Activated T-cell treated with anti-CD3 and anti-CD28 coated beads, Interleukin-2, amount 50 U/mL, for 24 hours (primary cell): Measurements from ENCODE around the gene TFRC.
"Not testable (repeated sequence)": the region's sequence is repeated elsewhere in the genome, so short reads cannot be mapped to it uniquely, and the experiment has no call there.

ENCODE experiments used
- DNase-seq: peaks from one replicate; pipeline ENCODE4 v3.0.0-alpha.2; 2020
- H3K27ac Mint-ChIP-seq: 2 replicates; pipeline ENCODE4 v1.8.0; 2020; ENCODE audit warnings: mild to moderate bottlenecking, mixed read lengths
- H3K27me3 Mint-ChIP-seq: 2 replicates; pipeline ENCODE4 v1.8.0; 2020; ENCODE audit warnings: mixed read lengths
- H3K36me3 Mint-ChIP-seq: 2 replicates; pipeline ENCODE4 v1.8.0; 2020; ENCODE audit warnings: low read depth, mixed read lengths
- H3K4me1 Mint-ChIP-seq: 2 replicates; pipeline ENCODE4 v1.8.0; 2020; ENCODE audit warnings: low read depth, mixed read lengths
- H3K4me3 Mint-ChIP-seq: 2 replicates; pipeline ENCODE4 v1.8.0; 2020; ENCODE audit warnings: mild to moderate bottlenecking, moderate library complexity, mixed read lengths
- H3K9me3 Mint-ChIP-seq: 2 replicates; pipeline ENCODE4 v1.8.0; 2020; ENCODE audit warnings: mixed read lengths

The TFRC gene

GRCh38 chr3:196067439-196067838 lies 14.5 kb downstream of the TFRC start:
- Mint-ChIP-seq H3K4me1 (peaks cover 26% of the 10 kb centered on the region), H3K9me3 (no peaks in the 10 kb centered on the region), H3K36me3 (peaks cover 97% of the 10 kb centered on the region), H3K27me3 (no peaks in the 10 kb centered on the region), H3K27ac (no peak overlapping the region), H3K4me3 (no peak overlapping the region)
- DNase-seq: no peak

- DNase-seq: no peak
- Mint-ChIP-seq H3K9me3 (no peaks in the 10 kb centered on the region), H3K4me3 (no peak overlapping the region), H3K36me3 (peaks cover 97% of the 10 kb centered on the region), H3K27ac (peak overlapping the region; percentile 75), H3K27me3 (no peaks in the 10 kb centered on the region), H3K4me1 (peaks cover 18% of the 10 kb centered on the region)
Observed at GRCh38 chr3:196063971-196064370, 17.9 kb downstream of the TFRC start.

DNA sequence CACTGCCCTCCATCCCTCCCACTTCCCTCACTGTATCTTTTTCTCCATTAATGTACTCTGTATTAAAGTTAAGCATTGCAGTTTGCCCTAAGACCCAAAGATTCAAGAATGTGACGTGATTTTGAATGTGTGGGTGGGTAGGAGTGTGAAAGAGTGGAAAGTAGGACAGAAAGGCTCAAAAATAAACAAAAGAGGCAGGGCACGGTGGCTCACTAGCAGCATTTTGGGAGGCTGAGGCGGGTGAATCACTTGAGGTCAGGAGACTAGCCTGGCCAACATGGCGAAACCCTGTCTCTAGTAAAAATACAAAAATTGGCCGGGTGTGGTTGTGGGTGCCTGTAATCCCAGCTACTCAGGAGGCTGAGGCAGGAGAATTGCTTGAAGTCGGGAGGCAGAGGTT lies 18.4 kb downstream of the TFRC start:
- Mint-ChIP-seq H3K9me3 (no peaks in the 10 kb centered on the region), H3K36me3 (peaks cover 96% of the 10 kb centered on the region), H3K27ac (peak overlapping the region; percentile 75), H3K4me3 (no peak overlapping the region), H3K4me1 (peaks cover 18% of the 10 kb centered on the region), H3K27me3 (no peaks in the 10 kb centered on the region)
- no peak for DNase-seq

- peak overlapping the region; percentile 75 for H3K27ac Mint-ChIP-seq
- H3K4me1 Mint-ChIP-seq: peaks cover 18% of the 10 kb centered on the region
- H3K36me3 Mint-ChIP-seq: peaks cover 97% of the 10 kb centered on the region
Observed at GRCh38 chr3:196063049-196063448, 18.8 kb downstream of the TFRC start.

DNA sequence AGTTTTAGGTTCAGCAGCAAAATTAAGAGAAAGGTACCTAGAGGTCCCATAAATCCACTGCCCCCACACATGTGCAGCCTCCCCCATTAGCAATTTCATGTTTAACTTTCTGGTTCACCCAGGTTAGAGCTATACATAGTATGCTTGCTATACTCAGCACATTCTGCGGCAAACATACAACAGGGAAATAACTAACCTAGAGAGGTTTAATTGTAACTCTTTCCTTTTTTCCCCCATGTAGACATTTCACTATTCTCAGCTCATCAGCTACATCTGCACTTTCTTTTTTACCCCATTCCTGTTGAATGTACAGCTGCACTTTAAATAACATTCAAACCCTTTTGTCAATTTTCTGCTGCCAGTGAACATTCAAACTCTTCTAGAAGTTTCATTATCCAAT lies 21.1 kb downstream of the TFRC start:
- H3K9me3 Mint-ChIP-seq: no peaks in the 10 kb centered on the region

More at GRCh38 chr3:196063049-196063448, 18.8 kb downstream of the TFRC start:
- H3K27me3 Mint-ChIP-seq: no peaks in the 10 kb centered on the region
- no peak overlapping the region for H3K4me3 Mint-ChIP-seq
- no peak for DNase-seq
- H3K9me3 Mint-ChIP-seq: no peaks in the 10 kb centered on the region

GRCh38 chr3:196057760-196058331 lies 24.0 kb downstream of the TFRC start:
- Mint-ChIP-seq H3K9me3 (no peaks in the 10 kb centered on the region), H3K27me3 (no peaks in the 10 kb centered on the region), H3K27ac (peak overlapping the region; percentile 44), H3K4me3 (no peak overlapping the region), H3K4me1 (no peaks in the 10 kb centered on the region), H3K36me3 (peaks cover 96% of the 10 kb centered on the region)
- DNase-seq: no peak

More for the DNA sequence above, 21.1 kb downstream of the TFRC start:
- H3K4me3 Mint-ChIP-seq: no peak overlapping the region
- DNase-seq: no peak
- H3K36me3 Mint-ChIP-seq: peaks cover 97% of the 10 kb centered on the region
- no peaks in the 10 kb centered on the region for H3K27me3 Mint-ChIP-seq
- peak overlapping the region; percentile 38 for H3K27ac Mint-ChIP-seq
- H3K4me1 Mint-ChIP-seq: peaks cover 11% of the 10 kb centered on the region

DNA sequence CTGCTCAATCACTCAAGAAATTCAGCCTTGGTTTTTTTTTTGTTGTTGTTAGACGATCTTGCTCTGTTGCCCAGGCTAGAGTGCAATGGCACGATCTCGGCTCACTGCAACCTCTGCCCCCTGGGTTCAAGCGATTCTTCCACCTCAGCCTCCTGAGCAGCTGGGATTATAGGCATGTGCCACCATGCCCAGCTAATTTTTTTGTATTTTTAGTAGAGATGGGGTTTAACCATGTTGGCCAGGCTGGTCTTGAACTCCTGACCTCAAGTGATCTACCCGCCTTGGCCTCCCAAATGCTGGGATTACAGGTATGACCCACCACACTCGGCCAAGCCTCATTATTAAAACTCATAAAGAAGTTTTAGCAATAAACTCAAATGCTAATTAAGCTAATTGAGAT lies 25.5 kb downstream of the TFRC start:
- H3K27ac Mint-ChIP-seq, DNase-seq, H3K27me3 Mint-ChIP-seq, H3K4me1 Mint-ChIP-seq, H3K9me3 Mint-ChIP-seq, H3K4me3 Mint-ChIP-seq: not testable (repeated sequence)
- peaks cover 96% of the 10 kb centered on the region for H3K36me3 Mint-ChIP-seq

DNA sequence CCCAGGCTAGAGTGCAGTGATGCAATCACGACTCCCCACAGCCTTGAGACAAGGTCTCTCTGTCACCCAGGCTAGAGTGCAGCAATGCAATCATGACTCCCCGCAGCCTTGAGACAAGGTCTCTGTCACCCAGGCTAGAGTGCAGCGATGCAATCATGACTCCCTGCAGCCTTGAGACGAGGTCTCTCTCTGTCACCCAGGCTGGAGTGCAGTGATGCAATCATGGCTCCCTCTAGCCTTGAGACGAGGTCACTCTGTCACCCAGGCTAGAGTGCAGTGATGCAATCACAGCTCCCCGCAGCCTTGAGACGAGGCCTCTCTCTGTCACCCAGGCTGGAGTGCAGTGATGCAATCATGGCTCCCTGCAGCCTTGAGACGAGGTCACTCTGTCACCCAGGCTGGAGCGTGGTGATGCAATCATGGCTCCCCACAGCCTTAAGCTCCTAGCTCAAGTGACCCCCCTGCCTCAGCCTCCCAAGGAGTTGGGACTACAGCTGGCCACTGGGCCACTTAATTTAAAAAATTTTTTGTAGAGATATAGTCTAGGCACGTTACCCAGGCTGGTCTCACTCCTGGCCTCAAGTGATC lies 26.1 kb downstream of the TFRC start:
- peaks cover 1% of the 10 kb centered on the region for H3K4me1 Mint-ChIP-seq
- H3K27me3 Mint-ChIP-seq: no peaks in the 10 kb centered on the region
- peak overlapping the region; percentile 55 for H3K27ac Mint-ChIP-seq
- H3K9me3 Mint-ChIP-seq: no peaks in the 10 kb centered on the region
- H3K4me3 Mint-ChIP-seq: no peak overlapping the region
- DNase-seq: no peak
- H3K36me3 Mint-ChIP-seq: peaks cover 96% of the 10 kb centered on the region

DNA sequence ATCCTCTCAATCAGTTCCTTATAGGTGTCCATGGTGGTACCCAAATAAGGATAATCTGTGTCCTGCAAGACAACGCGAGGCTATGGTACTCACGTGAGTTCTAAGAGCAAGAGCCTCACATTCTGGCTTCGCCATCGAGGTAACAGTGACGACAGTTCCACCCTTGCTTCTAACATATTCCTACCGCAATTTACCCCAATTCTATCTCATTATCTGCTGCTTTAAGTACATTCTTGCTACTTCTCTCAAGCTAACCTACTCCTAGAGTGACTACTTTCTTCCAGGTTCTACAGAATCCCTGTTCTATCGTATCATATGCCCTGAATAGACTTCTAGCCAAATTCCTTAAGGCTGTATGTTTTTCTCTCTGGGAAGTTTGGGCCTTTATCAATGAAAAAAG lies 26.6 kb downstream of the TFRC start:
- peak overlapping the region; percentile 55 for H3K27ac Mint-ChIP-seq
- no peak for DNase-seq
- H3K27me3 Mint-ChIP-seq: no peaks in the 10 kb centered on the region
- H3K4me3 Mint-ChIP-seq: no peak overlapping the region
- H3K36me3 Mint-ChIP-seq: peaks cover 96% of the 10 kb centered on the region
- no peaks in the 10 kb centered on the region for H3K9me3 Mint-ChIP-seq
- peaks cover 1% of the 10 kb centered on the region for H3K4me1 Mint-ChIP-seq

DNA sequence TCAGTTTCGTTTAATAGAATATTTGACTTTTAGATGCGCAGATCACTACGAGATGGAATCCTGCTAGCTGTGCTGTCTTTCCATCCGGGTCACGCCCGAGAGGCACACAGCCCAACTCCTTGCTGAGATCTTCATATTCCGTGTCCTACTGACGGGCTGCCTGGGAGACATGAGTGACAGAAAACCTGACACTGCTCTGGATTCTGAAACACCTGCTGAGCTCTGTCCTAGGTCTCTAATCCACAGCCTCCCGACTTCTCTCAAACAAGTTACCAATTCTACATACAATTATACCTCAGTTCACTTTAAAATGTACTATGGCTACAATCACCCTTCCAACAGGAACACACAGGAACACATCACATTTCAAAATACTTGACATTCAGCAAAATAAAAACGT lies 27.2 kb downstream of the TFRC start:
- no peaks in the 10 kb centered on the region for H3K9me3 Mint-ChIP-seq
- H3K36me3 Mint-ChIP-seq: peaks cover 96% of the 10 kb centered on the region
- H3K27ac Mint-ChIP-seq: peak overlapping the region; percentile 55

GRCh38 chr3:196053487-196053886 lies 28.4 kb downstream of the TFRC start:
- Mint-ChIP-seq H3K9me3 (no peaks in the 10 kb centered on the region), H3K27me3 (no peaks in the 10 kb centered on the region), H3K4me1 (peaks cover 2% of the 10 kb centered on the region), H3K27ac (peak overlapping the region; percentile 56), H3K4me3 (no peak overlapping the region), H3K36me3 (peaks cover 98% of the 10 kb centered on the region)
- DNase-seq: no peak

More for the DNA sequence above, 27.2 kb downstream of the TFRC start:
- DNase-seq: no peak
- H3K27me3 Mint-ChIP-seq: no peaks in the 10 kb centered on the region
- H3K4me3 Mint-ChIP-seq: no peak overlapping the region
- peaks cover 2% of the 10 kb centered on the region for H3K4me1 Mint-ChIP-seq

DNA sequence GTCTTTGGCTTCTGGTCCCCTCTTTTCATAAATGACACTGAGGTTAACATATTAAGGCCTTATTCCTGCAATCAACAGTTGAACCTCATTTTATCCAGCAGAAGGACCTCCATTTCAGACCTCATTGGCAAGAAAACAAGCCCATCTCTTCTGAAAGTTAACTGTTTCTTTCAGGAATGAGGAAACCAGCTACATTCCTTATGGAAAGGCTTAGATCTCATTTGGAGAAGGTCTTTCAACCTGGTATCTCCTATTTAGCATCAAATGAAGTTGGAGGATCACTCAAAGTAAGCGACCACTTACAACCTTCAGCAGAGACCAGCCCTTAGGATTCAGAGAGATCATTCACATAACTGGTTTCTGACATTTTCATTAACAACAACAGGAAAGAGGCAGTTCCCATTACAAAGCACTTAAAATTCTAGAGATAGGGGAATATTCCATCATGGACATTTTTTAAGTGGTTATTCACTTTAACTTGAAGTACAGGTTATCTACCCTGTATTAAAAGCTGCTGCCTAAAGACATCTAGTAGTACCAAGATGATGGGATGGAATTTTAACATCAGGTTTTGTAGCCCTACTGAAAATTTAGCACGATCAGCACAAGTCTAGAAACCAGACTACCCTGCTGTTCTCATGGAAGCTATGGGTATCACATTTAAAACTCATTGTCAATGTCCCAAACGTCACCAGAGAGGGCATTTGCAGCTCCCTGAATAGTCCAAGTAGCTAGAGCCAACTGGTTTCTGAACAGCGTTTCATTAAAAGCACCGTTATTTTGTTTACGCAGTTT lies 30.4 kb downstream of the TFRC start:
- no peak for DNase-seq
- H3K36me3 Mint-ChIP-seq: peaks cover 89% of the 10 kb centered on the region
- H3K9me3 Mint-ChIP-seq: no peaks in the 10 kb centered on the region
- no peaks in the 10 kb centered on the region for H3K27me3 Mint-ChIP-seq
- H3K27ac Mint-ChIP-seq: peak overlapping the region; percentile 30
- H3K4me1 Mint-ChIP-seq: peaks cover 2% of the 10 kb centered on the region
- H3K4me3 Mint-ChIP-seq: no peak overlapping the region

- Mint-ChIP-seq H3K4me3 (no peak overlapping the region), H3K27ac (no peak overlapping the region), H3K9me3 (no peaks in the 10 kb centered on the region), H3K27me3 (no peaks in the 10 kb centered on the region), H3K36me3 (peaks cover 89% of the 10 kb centered on the region), H3K4me1 (peaks cover 2% of the 10 kb centered on the region)
- DNase-seq: no peak
Observed at GRCh38 chr3:196050597-196050996, 31.3 kb downstream of the TFRC start.

DNA sequence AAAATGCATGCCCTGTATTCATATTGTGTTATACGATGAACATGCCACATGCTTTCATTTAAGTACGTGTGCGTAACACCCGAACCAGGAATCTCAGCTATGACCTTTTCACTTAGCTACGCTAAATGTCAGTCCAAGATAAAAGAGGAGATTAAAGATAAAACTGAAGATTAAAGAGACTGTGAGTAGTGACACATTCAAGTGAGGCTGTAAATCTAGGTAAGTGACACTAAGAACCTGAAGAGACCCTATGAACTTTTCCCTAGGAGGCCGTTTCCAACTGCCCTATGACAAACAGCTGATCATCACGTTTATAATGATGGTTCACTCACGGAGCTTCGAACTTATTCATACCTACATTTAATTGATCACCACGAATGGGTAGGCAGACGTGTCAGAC lies 32.2 kb downstream of the TFRC start:
- DNase-seq: no peak
- Mint-ChIP-seq H3K9me3 (no peaks in the 10 kb centered on the region), H3K4me3 (no peak overlapping the region), H3K27me3 (no peaks in the 10 kb centered on the region), H3K4me1 (peaks cover 2% of the 10 kb centered on the region), H3K36me3 (peaks cover 89% of the 10 kb centered on the region), H3K27ac (peak overlapping the region; percentile 70)
